Pancreas (tissue), 10 donors: Measurements from ENCODE around the gene MT1A. TPM values are rescaled to one million over a fixed set of nuclear protein-coding genes. Genes with fewer than 3 reads are reported as not detected.
"Not testable (repeated sequence)": the region's sequence is repeated elsewhere in the genome, so short reads cannot be mapped to it uniquely, and the experiment has no call there.

ENCODE experiments used
- ATAC-seq, 4 donors: fragments of 200-7000 bp; cut with Tn5 transposase; one replicate each; pipeline versions ENCODE4 v1.8.0 to v1.9.1; 2020; ENCODE audit warnings: mild to moderate bottlenecking in 4 of 4, moderate library complexity in 4 of 4
- DNase-seq, 6 donors: peaks; one replicate each; pipeline ENCODE4 v3.0.0-alpha.2; 2020
- FAIRE-seq: peaks from 2 replicates; lab custom pipeline; 2012; peaks lifted over from hg19 to GRCh38; lab: Jason Lieb, UNC
- H3K27ac ChIP-seq, 4 donors: fragments of 200-600 bp; sonication (generic); 1 replicate in 3 of 4; 2 replicates in 1 of 4; pipeline versions ENCODE4 v1.5.0 to v1.8.0; 2020
- H3K27me3 ChIP-seq, 4 donors: fragments of 200-600 bp; one replicate each; pipeline ENCODE4 v1.8.0; 2021
- H3K36me3 ChIP-seq, 3 donors: fragments of 200-600 bp; sonication (generic) in 1 of 3; one replicate each; pipeline versions ENCODE4 v1.5.0 to v1.8.0; 2020 to 2021
- H3K4me1 ChIP-seq, 3 donors: fragments of 200-600 bp; one replicate each; pipeline ENCODE4 v1.8.0; 2021
- H3K4me3 ChIP-seq, 4 donors: fragments of 200-600 bp; sonication (generic) in 2 of 4; one replicate each; pipeline versions ENCODE4 v1.5.0 to v1.8.0; 2020 to 2021
- H3K9me3 ChIP-seq, 4 donors: fragments of 200-600 bp; one replicate each; pipeline ENCODE4 v1.8.0; 2021
- WGBS, 2 donors: extraction: QIAGEN DNeasy Blood & Tissue Kit; methylation state at CpG; one replicate each; pipeline ENCODE4 v1.1.7; 2013; 5-methylcytosine and 5-hydroxymethylcytosine counted together
- intact Hi-C, 3 donors: fragments of 100-400 bp; cut with DNase I; formaldehyde crosslinking; loops; one replicate each; pipeline versions ENCODE4 v1.11.1 to v1.14.2; 2022
- polyA plus RNA-seq, 2 donors: library from polyadenylated mRNA; stranded (reverse); fragments of 200-250 nt; gene quantifications; one replicate each; pipeline ENCODE4 v1.2.3, GENCODE V29; 2013
- total RNA-seq, 6 donors: library from RNA; stranded (reverse); fragmentation: NEBNext Ultra II Directional in 4 of 6; extraction: Animal tissue kit (Norgen Biotek cat#: 25700) in 4 of 6; gene quantifications; one replicate each; pipeline versions ENCODE4 v1.2.1 to v1.2.4, GENCODE V29; 2021 to 2023
- TF ChIP-seq, protein P1 (sequence below), 4 donors: fragments of 200-600 bp; sonication (generic) in 3 of 4; IDR thresholded peaks; one replicate each; pipeline versions ENCODE4 v1.5.0 to v1.8.0; 2021; ENCODE audit warnings: antibody characterized with exemption in 4 of 4
- donor health status: healthy with polysubstance abuse.
- donor health status: DM: no; HTN: no; CAD: no; lungs with moderate emphysema.
- donor health status: DM: no; HTN: no; CAD: no.
- donor health status: control.
- donor health status: control.
- donor health status: Bipolar disorder and iron deficiency.
- donor health status: DM: yes; HTN: yes; CAD: no.
- donor health status: DM: no; HTN: no; CAD: no.
- donor health status: DM: no; HTN: no; CAD: no.
- donor health status: DM: yes; HTN: yes; CAD: no.

The MT1A gene
- total and polyA plus RNA-seq, 8 donors: 1.6 to 66.7 (median 4.4) TPM

DNA sequence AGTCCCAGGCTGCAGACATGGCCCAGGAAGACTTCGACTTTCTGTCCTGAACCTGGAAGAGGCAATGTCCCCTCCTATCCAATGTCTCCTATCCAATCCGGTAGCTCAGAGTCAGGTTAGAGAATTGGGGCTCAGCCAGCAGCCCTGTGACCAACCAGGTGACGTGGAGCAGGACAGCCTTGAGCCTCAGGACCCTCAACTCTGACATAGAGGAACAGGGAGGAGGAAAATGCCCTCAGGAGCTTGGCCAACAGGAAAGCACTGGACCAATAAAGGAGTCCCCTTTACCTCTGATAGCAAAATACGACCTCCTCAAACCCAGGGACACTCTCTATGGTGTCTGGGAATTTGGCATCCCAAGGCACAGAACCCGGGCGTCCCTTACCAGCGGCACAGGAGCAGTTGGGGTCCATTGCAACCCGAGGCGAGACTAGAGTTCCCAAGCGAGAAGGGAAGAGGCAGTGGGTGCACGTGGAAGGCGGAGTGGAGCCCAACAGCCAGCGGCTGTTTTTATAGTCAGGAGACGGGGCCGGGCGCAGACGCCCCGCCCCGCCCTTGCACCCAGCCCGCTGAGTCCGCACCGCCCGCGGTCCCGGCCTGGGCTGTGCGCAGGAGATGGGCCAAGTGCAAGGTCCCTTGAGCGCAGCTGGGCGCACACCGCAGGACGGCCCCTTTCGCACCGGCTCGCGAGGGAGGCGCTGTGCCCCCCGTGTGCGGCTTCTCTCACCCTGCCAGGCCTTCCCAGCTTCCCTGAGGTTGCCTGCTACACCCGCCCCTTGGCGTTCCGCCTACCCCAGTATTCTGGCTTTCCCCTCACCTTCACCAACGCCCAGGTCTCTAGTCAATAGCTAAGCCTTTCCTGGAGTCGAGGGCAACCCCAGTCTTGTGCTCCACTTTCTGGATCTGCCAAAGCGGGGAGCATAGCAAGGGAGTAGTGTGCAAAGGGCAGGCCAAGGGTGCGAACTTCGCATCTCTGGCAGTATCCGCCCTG lies 29.4 kb downstream of the MT1A start, which contains the start of gene MT1G:
TSS of gene MT1G (minus strand) at position 485 of the 991 bp plus-strand sequence. CDS start at position 413, 72 bp downstream.
- Histone ChIP-seq H3K27me3 (no peaks in the 10 kb centered on the region), H3K9me3 (no peaks in the 10 kb centered on the region), H3K4me1 (peaks cover 0 to 4% (median 2%) of the 10 kb centered on the region in 3 donors), H3K27ac (peak within 1 kb of the TSS; percentile 47 to 77 (median 63)), H3K4me3 (peak within 1 kb of the TSS; percentile 5 to 44 (median 23)), H3K36me3 (no peaks in the 10 kb centered on the region)
- ATAC-seq (peak; percentile 77 to 92 (median 90)), FAIRE-seq (no peak), DNase-seq (peak; percentile 84 to 94 (median 92))
- WGBS, 2 donors: 10 to 11% methylated on average over 44 to 46 of the region's 46 CpGs
- intact Hi-C loops: no loop called here
- TF ChIP-seq, protein P1, sequence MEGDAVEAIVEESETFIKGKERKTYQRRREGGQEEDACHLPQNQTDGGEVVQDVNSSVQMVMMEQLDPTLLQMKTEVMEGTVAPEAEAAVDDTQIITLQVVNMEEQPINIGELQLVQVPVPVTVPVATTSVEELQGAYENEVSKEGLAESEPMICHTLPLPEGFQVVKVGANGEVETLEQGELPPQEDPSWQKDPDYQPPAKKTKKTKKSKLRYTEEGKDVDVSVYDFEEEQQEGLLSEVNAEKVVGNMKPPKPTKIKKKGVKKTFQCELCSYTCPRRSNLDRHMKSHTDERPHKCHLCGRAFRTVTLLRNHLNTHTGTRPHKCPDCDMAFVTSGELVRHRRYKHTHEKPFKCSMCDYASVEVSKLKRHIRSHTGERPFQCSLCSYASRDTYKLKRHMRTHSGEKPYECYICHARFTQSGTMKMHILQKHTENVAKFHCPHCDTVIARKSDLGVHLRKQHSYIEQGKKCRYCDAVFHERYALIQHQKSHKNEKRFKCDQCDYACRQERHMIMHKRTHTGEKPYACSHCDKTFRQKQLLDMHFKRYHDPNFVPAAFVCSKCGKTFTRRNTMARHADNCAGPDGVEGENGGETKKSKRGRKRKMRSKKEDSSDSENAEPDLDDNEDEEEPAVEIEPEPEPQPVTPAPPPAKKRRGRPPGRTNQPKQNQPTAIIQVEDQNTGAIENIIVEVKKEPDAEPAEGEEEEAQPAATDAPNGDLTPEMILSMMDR (IDR thresholded peaks at IDR 0.05): no peak

DNA sequence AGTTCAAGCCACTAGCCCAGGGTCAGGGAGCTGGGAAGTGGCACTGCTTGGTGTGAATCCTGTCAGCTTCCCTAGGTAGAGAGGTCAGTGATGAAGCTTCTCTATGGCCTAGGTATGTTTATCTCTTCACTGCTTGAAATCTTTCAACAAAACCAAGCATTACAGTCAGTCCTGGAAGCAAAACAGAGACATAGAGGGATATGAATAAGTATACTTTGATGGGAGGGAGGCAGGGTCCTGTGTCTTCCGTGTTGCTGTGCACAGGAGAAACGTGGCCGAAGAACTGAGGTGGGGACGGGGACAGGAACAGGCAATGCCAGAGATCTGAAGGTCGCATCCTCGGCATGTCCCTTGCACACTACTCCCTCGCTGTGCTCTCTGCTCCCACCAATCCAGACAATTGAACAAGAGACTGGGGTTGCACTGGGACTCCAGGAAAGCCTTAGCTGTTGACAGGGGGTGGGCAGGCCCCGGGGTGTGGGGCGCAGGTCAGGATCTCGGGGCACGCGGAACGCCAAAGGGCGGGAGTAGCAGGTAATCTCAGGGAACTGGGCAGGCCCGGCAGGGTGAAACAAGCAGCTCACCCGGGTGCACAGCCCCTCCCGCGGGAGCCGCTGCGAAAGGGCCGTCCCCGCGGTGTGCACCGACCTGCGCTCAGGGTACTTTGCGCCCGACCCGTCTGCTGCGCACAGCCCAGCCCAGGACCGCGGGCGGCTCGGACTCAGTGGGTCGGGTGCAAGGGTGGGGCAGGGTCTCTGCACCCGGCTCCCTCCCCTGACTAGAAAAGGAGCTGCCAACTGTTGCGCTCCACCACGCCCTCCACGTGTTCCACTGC lies 30.8 kb downstream of the MT1A start, which contains the start of gene MT1H:
TSS of gene MT1H (plus strand) at position 810 of the 835 bp plus-strand sequence. CDS start 71 bp downstream, outside the sequence.
- DNase-seq (peak in 5 of 6 donors; percentile 60 to 90 (median 79)), ATAC-seq (peak; percentile 44 to 73 (median 50)), FAIRE-seq (no peak)
- Histone ChIP-seq H3K27me3 (no peaks in the 10 kb centered on the region), H3K9me3 (no peaks in the 10 kb centered on the region), H3K27ac (peak within 1 kb of the TSS in 3 of 4 donors; percentile 22 to 77 (median 68)), H3K4me3 (peak within 1 kb of the TSS in 3 of 4 donors; percentile 8 to 37 (median 25)), H3K4me1 (peaks cover 0 to 4% (median 2%) of the 10 kb centered on the region in 3 donors), H3K36me3 (no peaks in the 10 kb centered on the region)
- intact Hi-C loops: no loop called here
- WGBS, 2 donors: 17 to 28% methylated on average over 36 to 38 of the region's 38 CpGs
- TF ChIP-seq, protein P1 (IDR thresholded peaks at IDR 0.05): no peak

DNA sequence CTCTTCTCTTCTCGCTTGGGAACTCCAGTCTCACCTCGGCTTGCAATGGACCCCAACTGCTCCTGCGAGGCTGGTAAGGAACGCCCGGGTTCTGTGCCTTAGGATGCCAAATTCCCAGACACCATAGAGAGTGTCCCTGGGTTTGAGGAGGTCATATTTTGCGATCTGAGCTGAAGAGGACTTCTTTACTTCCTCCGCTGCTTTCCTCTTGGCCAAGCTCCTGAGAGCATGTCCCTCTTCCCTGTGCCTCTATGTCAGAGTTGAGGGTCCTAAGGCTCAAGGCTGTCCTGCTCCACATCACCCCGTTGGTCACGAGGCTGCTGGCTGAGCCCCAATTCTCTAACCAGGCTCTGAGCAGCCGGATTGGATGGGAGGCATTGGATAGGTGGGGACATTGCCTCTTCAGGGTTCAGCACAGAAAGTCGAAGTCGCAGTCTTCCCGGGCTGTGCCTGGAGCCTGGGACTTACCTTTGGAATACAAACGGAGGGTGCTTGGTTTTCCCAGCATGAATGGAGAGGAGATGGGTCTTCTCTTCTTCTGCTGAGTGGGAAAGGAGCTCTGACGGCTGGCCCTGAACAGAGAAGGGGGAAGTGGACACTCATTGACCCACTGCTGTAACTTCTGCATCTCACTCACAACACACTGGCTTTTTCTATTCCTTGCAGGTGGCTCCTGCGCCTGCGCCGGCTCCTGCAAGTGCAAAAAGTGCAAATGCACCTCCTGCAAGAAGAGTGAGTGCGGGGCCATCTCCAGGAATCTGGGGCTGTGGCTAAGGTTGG lies 31.6 kb downstream of the MT1A start:
- TF ChIP-seq, protein P1 (IDR thresholded peaks at IDR 0.05): no peak
- peak in 1 of 4 donors; percentile 2 for ATAC-seq
- H3K9me3 ChIP-seq: no peaks in the 10 kb centered on the region
- peaks cover 0 to 4% (median 2%) of the 10 kb centered on the region in 3 donors for H3K4me1 ChIP-seq
- H3K27ac ChIP-seq: peak overlapping the region in 2 of 4 donors; percentile 22 to 77
- intact Hi-C loops: no loop called here
- FAIRE-seq: no peak
- no peaks in the 10 kb centered on the region for H3K27me3 ChIP-seq
- peak in 2 of 6 donors; percentile 41 to 46 for DNase-seq
- H3K4me3 ChIP-seq: peak overlapping the region in 3 of 4 donors; percentile 8 to 37 (median 25)
- H3K36me3 ChIP-seq: no peaks in the 10 kb centered on the region
- WGBS, 2 donors: 22 to 40% methylated on average over 19 of the region's 19 CpGs

DNA sequence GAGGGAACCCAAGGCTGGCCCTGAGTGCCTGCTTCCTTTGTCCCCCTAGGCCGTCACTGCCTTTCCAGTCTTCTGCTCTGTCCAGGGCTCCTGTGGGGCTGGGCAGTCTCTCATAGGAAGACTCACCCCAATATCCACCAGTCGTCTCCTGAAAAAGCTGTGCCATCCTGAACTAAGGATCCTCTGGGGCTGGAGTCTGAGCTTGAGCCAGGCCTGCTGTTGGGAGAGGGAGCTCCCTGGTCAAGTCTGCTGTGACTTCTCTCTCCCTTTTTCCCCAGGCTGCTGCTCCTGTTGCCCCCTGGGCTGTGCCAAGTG lies 32.1 kb downstream of the MT1A start:
- H3K4me3 ChIP-seq: peak overlapping the region in 2 of 4 donors; percentile 8 to 37
- no peaks in the 10 kb centered on the region for H3K36me3 ChIP-seq
- TF ChIP-seq, protein P1 (IDR thresholded peaks at IDR 0.05): no peak
- DNase-seq: no peak
- H3K4me1 ChIP-seq: peaks cover 0 to 4% (median 2%) of the 10 kb centered on the region in 3 donors
- ATAC-seq: no peak
- WGBS, 2 donors: 41 to 75% methylated on average over 2 of the region's 2 CpGs
- intact Hi-C loops: no loop called here
- FAIRE-seq: no peak
- H3K27me3 ChIP-seq: no peaks in the 10 kb centered on the region
- H3K9me3 ChIP-seq: no peaks in the 10 kb centered on the region
- no peak overlapping the region for H3K27ac ChIP-seq

DNA sequence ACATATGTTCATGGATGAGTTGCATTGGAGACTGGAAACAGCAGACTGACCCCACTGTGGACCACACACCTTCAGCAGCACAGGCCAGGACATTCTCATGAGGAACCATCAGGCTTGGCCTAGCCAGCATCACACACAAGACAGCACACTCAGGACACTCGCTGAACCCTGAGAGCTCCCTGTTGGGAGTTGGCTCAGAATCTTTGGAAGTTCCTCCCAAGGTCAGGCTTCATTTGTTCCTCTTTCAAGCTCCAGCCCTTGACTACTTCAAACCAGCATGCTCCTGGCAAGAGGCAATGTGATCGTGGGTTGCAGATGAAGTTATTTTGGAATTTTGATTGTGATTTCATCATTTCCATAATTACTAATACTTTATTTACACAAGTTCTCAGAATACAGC lies 33.2 kb downstream of the MT1A start:
- intact Hi-C loops, H3K27ac ChIP-seq, H3K27me3 ChIP-seq, H3K36me3 ChIP-seq, FAIRE-seq, ATAC-seq, H3K4me3 ChIP-seq, H3K4me1 ChIP-seq, DNase-seq, H3K9me3 ChIP-seq: not testable (repeated sequence)
- 33 to 47% methylated on average over 2 of the region's 2 CpGs for WGBS, 2 donors

DNA sequence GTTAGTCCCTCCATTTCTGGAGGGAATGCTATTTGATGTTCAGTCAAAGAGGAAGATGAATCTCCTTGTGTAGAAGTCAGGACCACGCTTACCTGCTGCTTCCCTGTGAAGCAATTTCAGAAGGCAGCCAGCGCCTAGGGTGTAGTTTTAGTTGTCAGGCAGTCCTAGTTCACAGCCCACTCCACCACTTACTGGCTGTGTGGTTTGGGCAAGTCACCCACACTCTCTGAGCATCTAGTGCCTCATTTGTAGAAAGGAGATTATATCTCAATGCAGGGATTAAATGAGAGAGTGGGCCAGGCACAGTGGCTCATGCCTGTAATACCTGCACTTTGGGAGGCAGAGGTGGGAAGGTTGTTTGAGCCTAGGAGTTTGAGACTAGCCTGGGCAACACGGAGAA lies 33.7 kb downstream of the MT1A start:
- H3K9me3 ChIP-seq, H3K36me3 ChIP-seq, H3K27ac ChIP-seq, intact Hi-C loops, H3K4me3 ChIP-seq, DNase-seq, ATAC-seq, FAIRE-seq, H3K27me3 ChIP-seq, H3K4me1 ChIP-seq: not testable (repeated sequence)
- WGBS, 2 donors: 71 to 85% methylated on average over 3 of the region's 3 CpGs
